HEK293 (cell line): ENCODE results near the gene ACTG1.
A peak's percentile ranks its signal among the peaks of the same experiment; 100 is the strongest.

Source experiments
- CTCF ChIA-PET: fragments of 350-600 bp; formaldehyde crosslinking; extraction: SDS; loops from one replicate; lab custom pipeline; 2021; ENCODE audit warnings: antibody characterized with exemption; lab: Yijun Ruan, JAX
- POLR2A ChIA-PET: fragments of 300-600 bp; formaldehyde crosslinking; extraction: SDS; loops from one replicate; lab custom pipeline; 2020; ENCODE audit warnings: antibody characterized with exemption, inconsistent platforms; lab: Yijun Ruan, JAX
- H3K27ac ChIP-seq: fragments of 200-500 bp; sonication (Bioruptor generic); 2 replicates; pipeline ENCODE4 v1.5.1; 2014; ENCODE audit warnings: low read depth, low read length, control low read depth, inconsistent platforms; ENCODE audit errors: extremely low read depth
- H3K36me3 ChIP-seq, 2 experiments: fragments of 200-500 bp in 1 of 2; sonication (Bioruptor generic) in 1 of 2; 1 replicate in 1 of 2; 2 replicates in 1 of 2; pipeline ENCODE4 v1.5.1; 2014 to 2017; ENCODE audit warnings: inconsistent platforms in 2 of 2, low read length in 2 of 2; ENCODE audit not compliant: control insufficient read depth in 2 of 2, insufficient read depth in 1 of 2
- H3K4me1 ChIP-seq: fragments of 200-500 bp; sonication (Bioruptor generic); 2 replicates; pipeline ENCODE4 v1.5.1; 2014; ENCODE audit warnings: mild to moderate bottlenecking, low read length, inconsistent platforms; ENCODE audit not compliant: control insufficient read depth, insufficient read depth
- H3K4me3 ChIP-seq: 2 replicates; pipeline ENCODE4 v1.5.1; 2011; ENCODE audit warnings: low read depth, mild to moderate bottlenecking, control low read depth, low read length, moderate library complexity
- H3K9me3 ChIP-seq: fragments of 200-500 bp; sonication (Bioruptor generic); 2 replicates; pipeline ENCODE4 v1.5.1; 2014; ENCODE audit warnings: low read depth, low read length, inconsistent platforms; ENCODE audit not compliant: control insufficient read depth, insufficient read depth
- BCL6B ChIP-seq: fragments of 450-650 bp; formaldehyde crosslinking; IDR thresholded peaks from 2 replicates; pipeline ENCODE4 v1.5.1; 2017; ENCODE audit warnings: missing biosample characterization, missing genetic modification characterization
- FEZF1 ChIP-seq: fragments of 450-650 bp; formaldehyde crosslinking; IDR thresholded peaks from 2 replicates; pipeline ENCODE4 v1.5.1; 2016; ENCODE audit warnings: missing biosample characterization, missing genetic modification characterization
- GLIS2 ChIP-seq: fragments of 450-650 bp; formaldehyde crosslinking; IDR thresholded peaks from 2 replicates; pipeline ENCODE4 v1.5.1; 2016; ENCODE audit warnings: missing biosample characterization, missing genetic modification characterization
- KLF9 ChIP-seq: fragments of 450-650 bp; formaldehyde crosslinking; IDR thresholded peaks from 2 replicates; pipeline ENCODE4 v1.5.1; 2016; ENCODE audit warnings: missing biosample characterization, missing genetic modification characterization, low read depth
- OSR2 ChIP-seq: fragments of 450-650 bp; formaldehyde crosslinking; IDR thresholded peaks from 2 replicates; pipeline ENCODE4 v1.5.1; 2016; ENCODE audit warnings: missing biosample characterization, missing genetic modification characterization
- SP2 ChIP-seq: fragments of 450-650 bp; formaldehyde crosslinking; IDR thresholded peaks from 2 replicates; pipeline ENCODE4 v1.5.1; 2016; ENCODE audit warnings: missing biosample characterization, missing genetic modification characterization
- SP3 ChIP-seq: fragments of 450-650 bp; formaldehyde crosslinking; IDR thresholded peaks from 2 replicates; pipeline ENCODE4 v1.5.1; 2016; ENCODE audit warnings: missing biosample characterization, missing genetic modification characterization
- ZBTB1 ChIP-seq: fragments of 450-650 bp; formaldehyde crosslinking; IDR thresholded peaks from 2 replicates; pipeline ENCODE4 v1.5.1; 2016; ENCODE audit warnings: missing biosample characterization, missing genetic modification characterization
- ZBTB48 ChIP-seq: fragments of 450-650 bp; formaldehyde crosslinking; IDR thresholded peaks from 2 replicates; pipeline ENCODE4 v1.5.1; 2016; ENCODE audit warnings: missing biosample characterization, missing genetic modification characterization
- ZBTB49 ChIP-seq: fragments of 450-650 bp; formaldehyde crosslinking; IDR thresholded peaks from 2 replicates; pipeline ENCODE4 v1.5.1; 2016; ENCODE audit warnings: missing biosample characterization, missing genetic modification characterization, low read depth
- ZBTB8A ChIP-seq: fragments of 450-650 bp; formaldehyde crosslinking; IDR thresholded peaks from 2 replicates; pipeline ENCODE4 v1.5.1; 2016; ENCODE audit warnings: missing biosample characterization, missing genetic modification characterization
- ZFP69B ChIP-seq: fragments of 450-650 bp; formaldehyde crosslinking; IDR thresholded peaks from 2 replicates; pipeline ENCODE4 v1.5.1; 2016; ENCODE audit warnings: missing biosample characterization, missing genetic modification characterization
- ZIC2 ChIP-seq: fragments of 450-650 bp; formaldehyde crosslinking; IDR thresholded peaks from 2 replicates; pipeline ENCODE4 v1.5.1; 2016; ENCODE audit warnings: missing biosample characterization, missing genetic modification characterization
- ZNF121 ChIP-seq: fragments of 450-650 bp; formaldehyde crosslinking; IDR thresholded peaks from 2 replicates; pipeline ENCODE4 v1.5.1; 2016; ENCODE audit warnings: missing biosample characterization, missing genetic modification characterization
- ZNF16 ChIP-seq: fragments of 450-650 bp; formaldehyde crosslinking; IDR thresholded peaks from 2 replicates; pipeline ENCODE4 v1.5.1; 2016; ENCODE audit warnings: low read depth, missing biosample characterization, missing genetic modification characterization
- ZNF174 ChIP-seq: fragments of 450-650 bp; formaldehyde crosslinking; IDR thresholded peaks from 2 replicates; pipeline ENCODE4 v1.5.0; 2017; ENCODE audit warnings: missing biosample characterization, mild to moderate bottlenecking, missing genetic modification characterization
- ZNF202 ChIP-seq: fragments of 450-650 bp; formaldehyde crosslinking; IDR thresholded peaks from 2 replicates; pipeline ENCODE4 v1.5.1; 2016; ENCODE audit warnings: missing biosample characterization, missing genetic modification characterization, borderline replicate concordance
- ZNF248 ChIP-seq: fragments of 450-650 bp; formaldehyde crosslinking; IDR thresholded peaks from 2 replicates; pipeline ENCODE4 v1.5.1; 2017; ENCODE audit warnings: missing biosample characterization, missing genetic modification characterization
- ZNF335 ChIP-seq: fragments of 450-650 bp; formaldehyde crosslinking; conservative IDR thresholded peaks from 2 replicates; pipeline ENCODE4 v1.5.1; 2016; ENCODE audit warnings: missing biosample characterization, missing genetic modification characterization
- ZNF350 ChIP-seq: fragments of 450-650 bp; formaldehyde crosslinking; IDR thresholded peaks from 2 replicates; pipeline ENCODE4 v1.5.0; 2017; ENCODE audit warnings: missing biosample characterization, mild to moderate bottlenecking, missing genetic modification characterization
- ZNF426 ChIP-seq: fragments of 450-650 bp; formaldehyde crosslinking; IDR thresholded peaks from 2 replicates; pipeline ENCODE4 v1.5.1; 2017; ENCODE audit warnings: missing biosample characterization, missing genetic modification characterization, mild to moderate bottlenecking, inconsistent platforms, moderate library complexity
- ZNF670 ChIP-seq: fragments of 450-650 bp; formaldehyde crosslinking; IDR thresholded peaks from 2 replicates; pipeline ENCODE4 v1.5.1; 2016; ENCODE audit warnings: missing biosample characterization, missing genetic modification characterization, low read depth
- ZNF707 ChIP-seq: fragments of 450-650 bp; formaldehyde crosslinking; IDR thresholded peaks from 2 replicates; pipeline ENCODE4 v1.5.1; 2016; ENCODE audit warnings: missing biosample characterization, missing genetic modification characterization
- TF ChIP-seq, protein P1 (sequence below): fragments of 450-650 bp; formaldehyde crosslinking; IDR thresholded peaks from 2 replicates; pipeline ENCODE4 v1.5.1; 2016; ENCODE audit warnings: missing biosample characterization, missing genetic modification characterization
- TF ChIP-seq, protein P2 (sequence below): fragments of 450-650 bp; formaldehyde crosslinking; IDR thresholded peaks from 2 replicates; pipeline ENCODE4 v1.5.1; 2017; ENCODE audit warnings: missing biosample characterization, missing genetic modification characterization
- TF ChIP-seq, protein P3 (sequence below): fragments of 450-650 bp; formaldehyde crosslinking; IDR thresholded peaks from 2 replicates; pipeline ENCODE4 v1.5.1; 2016; ENCODE audit warnings: missing biosample characterization, missing genetic modification characterization

ACTG1 gene

GRCh38 chr17:81491181-81491581 lies 21.4 kb downstream of the ACTG1 start (continued):
- TF ChIP-seq GLIS2 (tag by site-specific recombination) (peak; percentile 89), ZBTB48 (tag by site-specific recombination) (peak; percentile 20; the same call in 1 of the 2 replicates), ZNF350 (tag by site-specific recombination) (no peak), OSR2 (tag by site-specific recombination) (no peak), KLF9 (tag by site-specific recombination) (peak; percentile 20; the same call in 1 of the 2 replicates), ZIC2 (tag by site-specific recombination) (peak; percentile 51), ZNF202 (tag by site-specific recombination) (no peak), SP2 (peak; percentile 30), BCL6B (no peak), SP3 (tag by site-specific recombination) (0 out of 2 replicates have a peak, but pooled peaks have one; percentile 16), ZNF121 (peak; percentile 56; the same call in 1 of the 2 replicates), ZBTB49 (tag by site-specific recombination) (no peak), ZNF335 (0 out of 2 replicates have a peak, but pooled peaks have one; percentile 49), ZFP69B (tag by site-specific recombination) (peak; percentile 63; the same call in 1 of the 2 replicates)
- TF ChIP-seq, protein P1, sequence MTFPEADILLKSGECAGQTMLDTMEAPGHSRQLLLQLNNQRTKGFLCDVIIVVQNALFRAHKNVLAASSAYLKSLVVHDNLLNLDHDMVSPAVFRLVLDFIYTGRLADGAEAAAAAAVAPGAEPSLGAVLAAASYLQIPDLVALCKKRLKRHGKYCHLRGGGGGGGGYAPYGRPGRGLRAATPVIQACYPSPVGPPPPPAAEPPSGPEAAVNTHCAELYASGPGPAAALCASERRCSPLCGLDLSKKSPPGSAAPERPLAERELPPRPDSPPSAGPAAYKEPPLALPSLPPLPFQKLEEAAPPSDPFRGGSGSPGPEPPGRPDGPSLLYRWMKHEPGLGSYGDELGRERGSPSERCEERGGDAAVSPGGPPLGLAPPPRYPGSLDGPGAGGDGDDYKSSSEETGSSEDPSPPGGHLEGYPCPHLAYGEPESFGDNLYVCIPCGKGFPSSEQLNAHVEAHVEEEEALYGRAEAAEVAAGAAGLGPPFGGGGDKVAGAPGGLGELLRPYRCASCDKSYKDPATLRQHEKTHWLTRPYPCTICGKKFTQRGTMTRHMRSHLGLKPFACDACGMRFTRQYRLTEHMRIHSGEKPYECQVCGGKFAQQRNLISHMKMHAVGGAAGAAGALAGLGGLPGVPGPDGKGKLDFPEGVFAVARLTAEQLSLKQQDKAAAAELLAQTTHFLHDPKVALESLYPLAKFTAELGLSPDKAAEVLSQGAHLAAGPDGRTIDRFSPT (tag by site-specific recombination) = no peak

GRCh38 chr17:81489998-81490992 lies 22.3 kb downstream of the ACTG1 start:
- Histone ChIP-seq H3K36me3 (no peaks in the 10 kb centered on the region), H3K27ac (no peak overlapping the region), H3K4me3 (no peak overlapping the region), H3K9me3 (no peaks in the 10 kb centered on the region), H3K4me1 (peaks cover 11% of the 10 kb centered on the region)
- CTCF ChIA-PET = interaction anchor here (0.5 to 3.2 kb wide), 4 partner anchors 16 to 260 kb away, joined by 3 to 10 read pairs (median 4); no protein-coding TSS in a partner anchor
- POLR2A ChIA-PET = interaction anchor here (0.7 to 4.1 kb wide), 8 partner anchors 10 to 258 kb away, joined by 3 to 27 read pairs (median 8); partner anchors contain the start of genes ACTG1 and BAHCC1
- TF ChIP-seq ZNF707 (tag by site-specific recombination) = no peak
- TF ChIP-seq, protein P2, sequence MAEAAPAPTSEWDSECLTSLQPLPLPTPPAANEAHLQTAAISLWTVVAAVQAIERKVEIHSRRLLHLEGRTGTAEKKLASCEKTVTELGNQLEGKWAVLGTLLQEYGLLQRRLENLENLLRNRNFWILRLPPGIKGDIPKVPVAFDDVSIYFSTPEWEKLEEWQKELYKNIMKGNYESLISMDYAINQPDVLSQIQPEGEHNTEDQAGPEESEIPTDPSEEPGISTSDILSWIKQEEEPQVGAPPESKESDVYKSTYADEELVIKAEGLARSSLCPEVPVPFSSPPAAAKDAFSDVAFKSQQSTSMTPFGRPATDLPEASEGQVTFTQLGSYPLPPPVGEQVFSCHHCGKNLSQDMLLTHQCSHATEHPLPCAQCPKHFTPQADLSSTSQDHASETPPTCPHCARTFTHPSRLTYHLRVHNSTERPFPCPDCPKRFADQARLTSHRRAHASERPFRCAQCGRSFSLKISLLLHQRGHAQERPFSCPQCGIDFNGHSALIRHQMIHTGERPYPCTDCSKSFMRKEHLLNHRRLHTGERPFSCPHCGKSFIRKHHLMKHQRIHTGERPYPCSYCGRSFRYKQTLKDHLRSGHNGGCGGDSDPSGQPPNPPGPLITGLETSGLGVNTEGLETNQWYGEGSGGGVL (tag by site-specific recombination) = peak; percentile 63
- peak; percentile 70 for TF ChIP-seq GLIS2 (tag by site-specific recombination)
- TF ChIP-seq, protein P3, sequence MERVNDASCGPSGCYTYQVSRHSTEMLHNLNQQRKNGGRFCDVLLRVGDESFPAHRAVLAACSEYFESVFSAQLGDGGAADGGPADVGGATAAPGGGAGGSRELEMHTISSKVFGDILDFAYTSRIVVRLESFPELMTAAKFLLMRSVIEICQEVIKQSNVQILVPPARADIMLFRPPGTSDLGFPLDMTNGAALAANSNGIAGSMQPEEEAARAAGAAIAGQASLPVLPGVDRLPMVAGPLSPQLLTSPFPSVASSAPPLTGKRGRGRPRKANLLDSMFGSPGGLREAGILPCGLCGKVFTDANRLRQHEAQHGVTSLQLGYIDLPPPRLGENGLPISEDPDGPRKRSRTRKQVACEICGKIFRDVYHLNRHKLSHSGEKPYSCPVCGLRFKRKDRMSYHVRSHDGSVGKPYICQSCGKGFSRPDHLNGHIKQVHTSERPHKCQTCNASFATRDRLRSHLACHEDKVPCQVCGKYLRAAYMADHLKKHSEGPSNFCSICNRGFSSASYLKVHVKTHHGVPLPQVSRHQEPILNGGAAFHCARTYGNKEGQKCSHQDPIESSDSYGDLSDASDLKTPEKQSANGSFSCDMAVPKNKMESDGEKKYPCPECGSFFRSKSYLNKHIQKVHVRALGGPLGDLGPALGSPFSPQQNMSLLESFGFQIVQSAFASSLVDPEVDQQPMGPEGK (tag by site-specific recombination) = 0 out of 2 replicates have a peak, but pooled peaks have one; percentile 29
- TF ChIP-seq ZNF16 = no peak
- TF ChIP-seq ZBTB8A (tag by site-specific recombination) = 0 out of 2 replicates have a peak, but pooled peaks have one; percentile 6
- TF ChIP-seq ZNF670 (tag by site-specific recombination) = no peak
- TF ChIP-seq ZNF248 (tag by site-specific recombination) = no peak
- TF ChIP-seq ZNF174 = no peak
- TF ChIP-seq ZBTB1 (tag by site-specific recombination) = no peak
- TF ChIP-seq ZNF426 (tag by site-specific recombination) = no peak
- no peak for TF ChIP-seq FEZF1 (tag by site-specific recombination)
